IPS-20b (cell line): Measurements from ENCODE around the gene PRDX3.

ENCODE experiments used
- H3K27ac ChIP-seq: one replicate; pipeline ENCODE4 v1.5.1; 2013; ENCODE audit warnings: low read length
- H3K27me3 ChIP-seq: 2 replicates; pipeline ENCODE4 v1.6.1; 2013; ENCODE audit warnings: mild to moderate bottlenecking, low read length, inconsistent platforms; ENCODE audit not compliant: insufficient read depth
- H3K36me3 ChIP-seq: 2 replicates; pipeline ENCODE4 v1.6.1; 2013; ENCODE audit warnings: low read depth, mild to moderate bottlenecking, inconsistent platforms, low read length, moderate library complexity; ENCODE audit not compliant: insufficient read depth
- H3K4me1 ChIP-seq: 2 replicates; pipeline ENCODE4 v1.6.1; 2013; ENCODE audit warnings: mild to moderate bottlenecking, control low read depth, inconsistent platforms, low read length, moderate library complexity; ENCODE audit not compliant: insufficient read depth
- H3K4me3 ChIP-seq: 2 replicates; pipeline ENCODE4 v1.5.1; 2013; ENCODE audit warnings: mild to moderate bottlenecking, low read length, inconsistent platforms
- H3K9ac ChIP-seq: 2 replicates; pipeline ENCODE4 v1.6.1; 2013; ENCODE audit warnings: low read depth, mild to moderate bottlenecking, inconsistent platforms, low read length, moderate library complexity
- H3K9me3 ChIP-seq: 2 replicates; pipeline ENCODE4 v1.6.1; 2013; ENCODE audit warnings: mild to moderate bottlenecking, low read depth, low read length, inconsistent platforms; ENCODE audit not compliant: insufficient read depth

Gene PRDX3

DNA sequence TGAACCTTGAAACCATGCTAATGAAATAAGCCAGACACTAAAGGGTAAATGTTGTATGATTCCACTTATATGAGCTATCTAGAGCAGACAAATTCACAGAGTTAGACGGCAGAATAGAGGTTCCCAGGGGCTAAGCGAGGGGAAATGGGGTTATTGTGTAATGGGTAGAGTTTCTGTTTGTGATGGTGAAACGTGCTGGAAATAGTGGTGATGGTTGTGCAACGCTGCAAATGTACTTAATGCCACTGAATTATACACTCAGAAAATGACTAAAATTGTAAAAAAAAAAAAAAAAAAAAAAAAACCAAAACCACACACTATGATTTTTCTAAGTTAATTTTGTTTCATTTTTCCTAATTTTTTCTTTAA, 43.1 kb downstream of the PRDX3 start:
- no peak overlapping the region for H3K27ac ChIP-seq
- no peak overlapping the region for H3K9ac ChIP-seq
- H3K9me3 ChIP-seq, result no peaks in the 10 kb centered on the region
- no peaks in the 10 kb centered on the region for H3K27me3 ChIP-seq
- H3K36me3 ChIP-seq, result peaks cover 49% of the 10 kb centered on the region
- no peak overlapping the region for H3K4me3 ChIP-seq
- no peaks in the 10 kb centered on the region for H3K4me1 ChIP-seq

DNA sequence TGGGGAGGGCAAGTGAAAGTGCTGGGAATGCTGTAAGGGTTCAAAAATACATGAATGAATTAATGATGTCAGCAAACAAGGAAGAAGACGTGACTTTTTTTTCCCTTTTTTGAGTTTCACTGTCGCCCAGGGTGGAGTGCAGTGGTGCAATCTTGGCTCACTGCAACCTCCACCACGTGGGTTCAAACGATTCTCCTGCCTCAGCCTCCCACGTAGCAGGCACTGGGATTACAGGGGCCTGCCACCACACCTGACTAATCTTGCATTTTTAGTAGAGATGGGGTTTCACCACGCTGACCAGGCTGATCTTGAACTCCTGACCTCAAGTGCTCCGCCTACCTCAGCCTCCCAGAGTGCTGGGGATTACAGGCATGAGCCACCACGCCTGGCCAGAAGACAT, 44.7 kb downstream of the PRDX3 start:
- Histone ChIP-seq H3K27ac (no peak overlapping the region), H3K4me3 (no peak overlapping the region), H3K4me1 (no peaks in the 10 kb centered on the region), H3K36me3 (peaks cover 65% of the 10 kb centered on the region), H3K27me3 (no peaks in the 10 kb centered on the region), H3K9me3 (no peaks in the 10 kb centered on the region), H3K9ac (no peak overlapping the region)

DNA sequence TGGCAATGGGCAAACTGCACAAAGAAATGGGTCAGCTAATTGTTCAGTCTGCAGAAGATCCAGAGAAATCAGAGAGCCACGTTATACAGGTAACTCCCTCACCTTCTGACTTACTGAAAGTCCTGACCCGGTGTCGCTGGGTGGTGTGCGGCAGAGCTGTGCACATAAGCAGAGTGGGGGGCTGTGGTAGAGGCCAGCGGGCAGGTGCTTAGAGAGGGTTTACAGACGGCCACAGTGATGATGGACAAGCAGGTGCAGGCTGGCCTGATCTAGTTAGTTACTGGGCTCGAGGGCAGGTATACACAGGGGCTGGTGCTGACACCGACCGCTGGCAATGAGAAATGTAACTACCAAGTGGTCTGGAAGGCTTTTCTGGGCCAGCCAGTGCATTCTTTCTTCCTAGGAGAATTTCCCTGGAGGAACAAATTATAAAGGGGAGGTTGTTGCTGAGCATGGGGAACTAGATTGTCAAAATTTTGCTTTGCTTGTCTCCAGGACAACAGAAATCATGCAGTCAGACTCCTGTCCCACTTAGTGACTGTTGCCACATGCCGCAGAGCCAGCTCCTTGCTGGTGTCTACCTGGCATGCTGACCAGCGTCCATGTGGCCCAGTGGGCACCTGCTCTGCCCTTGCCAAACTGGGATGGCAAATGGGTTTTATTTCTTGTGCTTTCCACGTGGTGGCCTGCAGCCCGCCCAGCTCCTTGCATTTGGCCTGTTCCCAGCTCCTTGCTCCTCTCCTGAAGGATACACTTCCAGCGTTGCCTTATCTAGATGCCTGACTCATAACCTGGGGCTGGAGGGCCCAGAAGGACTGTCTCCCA, 45.9 kb downstream of the PRDX3 start:
- Histone ChIP-seq H3K4me3 (no peak overlapping the region), H3K27ac (no peak overlapping the region), H3K4me1 (no peaks in the 10 kb centered on the region), H3K27me3 (no peaks in the 10 kb centered on the region), H3K9ac (no peak overlapping the region), H3K36me3 (peaks cover 71% of the 10 kb centered on the region), H3K9me3 (no peaks in the 10 kb centered on the region)

GRCh38 chr10:119131512-119132240, 46.9 kb downstream of the PRDX3 start:
- Histone ChIP-seq H3K4me3 (no peak overlapping the region), H3K9ac (no peak overlapping the region), H3K36me3 (peaks cover 77% of the 10 kb centered on the region), H3K9me3 (no peaks in the 10 kb centered on the region), H3K27me3 (no peaks in the 10 kb centered on the region), H3K4me1 (no peaks in the 10 kb centered on the region), H3K27ac (no peak overlapping the region)

DNA sequence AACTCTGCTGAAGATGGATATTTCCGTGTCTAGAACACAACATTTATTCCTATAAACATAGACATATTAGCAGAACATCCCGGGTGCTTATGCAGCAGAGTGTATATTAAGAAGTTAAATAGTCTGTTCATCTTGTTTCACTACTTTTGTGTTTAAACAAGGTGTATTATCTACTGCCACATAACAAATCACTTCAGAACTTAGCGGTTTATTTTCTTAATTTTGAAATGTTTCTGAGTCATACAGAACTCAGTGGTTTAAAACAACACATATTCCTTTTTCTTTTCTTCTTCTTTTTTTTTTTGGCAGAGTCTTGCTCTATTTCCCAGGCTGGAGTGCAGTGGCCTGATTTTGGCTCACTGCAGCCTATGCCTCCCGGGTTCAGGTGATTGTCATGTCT, 48.9 kb downstream of the PRDX3 start:
- Histone ChIP-seq H3K27me3 (no peaks in the 10 kb centered on the region), H3K9ac (no peak overlapping the region), H3K36me3 (peaks cover 80% of the 10 kb centered on the region), H3K4me1 (no peaks in the 10 kb centered on the region), H3K9me3 (no peaks in the 10 kb centered on the region), H3K27ac (no peak overlapping the region), H3K4me3 (no peak overlapping the region)

DNA sequence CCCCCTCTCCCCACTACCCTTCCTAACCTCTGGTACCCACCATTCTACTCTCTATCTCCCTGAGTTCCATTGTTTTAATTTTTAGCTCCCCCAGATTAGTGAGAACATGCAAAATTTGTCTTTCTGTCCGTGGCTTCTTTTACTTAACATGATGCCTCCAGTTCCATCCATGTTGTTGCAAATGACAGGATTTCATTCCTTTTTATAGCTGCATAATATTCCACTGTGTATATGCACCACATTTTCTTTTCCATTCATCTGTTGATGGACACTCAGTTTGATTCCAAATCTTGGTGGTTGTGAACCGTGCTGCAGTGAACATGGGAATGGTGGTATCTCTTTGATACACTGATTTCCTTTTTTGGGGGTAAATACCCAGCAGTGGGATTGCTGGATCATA, 52.7 kb downstream of the PRDX3 start:
- H3K9me3 ChIP-seq, result no peaks in the 10 kb centered on the region
- H3K27ac ChIP-seq, result no peak overlapping the region
- H3K27me3 ChIP-seq, result no peaks in the 10 kb centered on the region
- no peaks in the 10 kb centered on the region for H3K4me1 ChIP-seq
- H3K36me3 ChIP-seq, result peaks cover 82% of the 10 kb centered on the region
- H3K4me3 ChIP-seq, result no peak overlapping the region
- no peak overlapping the region for H3K9ac ChIP-seq

DNA sequence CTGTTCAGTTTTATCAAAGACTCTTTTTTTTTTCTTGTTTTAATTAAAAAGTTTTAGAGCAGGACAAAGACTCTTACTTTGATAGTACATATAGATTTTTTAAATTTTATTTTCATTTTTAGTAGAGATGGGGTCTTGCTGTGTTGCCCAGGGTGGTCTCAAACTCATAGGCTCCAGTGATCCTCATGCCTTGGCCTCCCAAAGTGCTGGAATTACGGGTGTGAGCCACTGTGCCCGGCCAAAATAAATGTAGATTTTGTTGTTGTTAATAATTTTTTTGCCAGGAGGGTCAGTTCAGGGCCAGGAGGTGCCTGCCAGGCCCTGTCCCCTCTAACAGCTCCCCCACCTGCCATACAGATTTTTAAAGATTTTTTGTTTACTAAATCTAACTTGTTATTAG, 57.7 kb downstream of the PRDX3 start:
- H3K36me3 ChIP-seq, result peaks cover 90% of the 10 kb centered on the region
- H3K9me3 ChIP-seq, result no peaks in the 10 kb centered on the region
- H3K27ac ChIP-seq, result no peak overlapping the region
- H3K27me3 ChIP-seq, result no peaks in the 10 kb centered on the region
- no peak overlapping the region for H3K9ac ChIP-seq
- H3K4me3 ChIP-seq, result no peak overlapping the region
- H3K4me1 ChIP-seq, result no peaks in the 10 kb centered on the region

GRCh38 chr10:119120413-119120867, 58.2 kb downstream of the PRDX3 start:
- H3K9me3 ChIP-seq, result no peaks in the 10 kb centered on the region
- peaks cover 89% of the 10 kb centered on the region for H3K36me3 ChIP-seq
- no peaks in the 10 kb centered on the region for H3K27me3 ChIP-seq
- H3K4me1 ChIP-seq, result no peaks in the 10 kb centered on the region
- no peak overlapping the region for H3K4me3 ChIP-seq
- no peak overlapping the region for H3K9ac ChIP-seq
- H3K27ac ChIP-seq, result no peak overlapping the region

GRCh38 chr10:119119400-119119799, 59.2 kb downstream of the PRDX3 start:
- no peaks in the 10 kb centered on the region for H3K4me1 ChIP-seq

GRCh38 chr10:119118231-119118630, 60.4 kb downstream of the PRDX3 start:
- Histone ChIP-seq H3K4me3 (no peak overlapping the region), H3K36me3 (peaks cover 89% of the 10 kb centered on the region), H3K9me3 (no peaks in the 10 kb centered on the region), H3K9ac (no peak overlapping the region), H3K27me3 (no peaks in the 10 kb centered on the region), H3K27ac (no peak overlapping the region), H3K4me1 (no peaks in the 10 kb centered on the region)

More at GRCh38 chr10:119119400-119119799, 59.2 kb downstream of the PRDX3 start:
- Histone ChIP-seq H3K27me3 (no peaks in the 10 kb centered on the region), H3K4me3 (no peak overlapping the region), H3K9me3 (no peaks in the 10 kb centered on the region), H3K27ac (no peak overlapping the region), H3K9ac (no peak overlapping the region), H3K36me3 (peaks cover 87% of the 10 kb centered on the region)
